8988T (cell line): ENCODE measurements around the gene EFEMP1.

Experiments used
- DNase-seq: peaks from one replicate; pipeline ENCODE4 v3.0.0; 2011

EFEMP1 gene, protein sequence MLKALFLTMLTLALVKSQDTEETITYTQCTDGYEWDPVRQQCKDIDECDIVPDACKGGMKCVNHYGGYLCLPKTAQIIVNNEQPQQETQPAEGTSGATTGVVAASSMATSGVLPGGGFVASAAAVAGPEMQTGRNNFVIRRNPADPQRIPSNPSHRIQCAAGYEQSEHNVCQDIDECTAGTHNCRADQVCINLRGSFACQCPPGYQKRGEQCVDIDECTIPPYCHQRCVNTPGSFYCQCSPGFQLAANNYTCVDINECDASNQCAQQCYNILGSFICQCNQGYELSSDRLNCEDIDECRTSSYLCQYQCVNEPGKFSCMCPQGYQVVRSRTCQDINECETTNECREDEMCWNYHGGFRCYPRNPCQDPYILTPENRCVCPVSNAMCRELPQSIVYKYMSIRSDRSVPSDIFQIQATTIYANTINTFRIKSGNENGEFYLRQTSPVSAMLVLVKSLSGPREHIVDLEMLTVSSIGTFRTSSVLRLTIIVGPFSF

DNA sequence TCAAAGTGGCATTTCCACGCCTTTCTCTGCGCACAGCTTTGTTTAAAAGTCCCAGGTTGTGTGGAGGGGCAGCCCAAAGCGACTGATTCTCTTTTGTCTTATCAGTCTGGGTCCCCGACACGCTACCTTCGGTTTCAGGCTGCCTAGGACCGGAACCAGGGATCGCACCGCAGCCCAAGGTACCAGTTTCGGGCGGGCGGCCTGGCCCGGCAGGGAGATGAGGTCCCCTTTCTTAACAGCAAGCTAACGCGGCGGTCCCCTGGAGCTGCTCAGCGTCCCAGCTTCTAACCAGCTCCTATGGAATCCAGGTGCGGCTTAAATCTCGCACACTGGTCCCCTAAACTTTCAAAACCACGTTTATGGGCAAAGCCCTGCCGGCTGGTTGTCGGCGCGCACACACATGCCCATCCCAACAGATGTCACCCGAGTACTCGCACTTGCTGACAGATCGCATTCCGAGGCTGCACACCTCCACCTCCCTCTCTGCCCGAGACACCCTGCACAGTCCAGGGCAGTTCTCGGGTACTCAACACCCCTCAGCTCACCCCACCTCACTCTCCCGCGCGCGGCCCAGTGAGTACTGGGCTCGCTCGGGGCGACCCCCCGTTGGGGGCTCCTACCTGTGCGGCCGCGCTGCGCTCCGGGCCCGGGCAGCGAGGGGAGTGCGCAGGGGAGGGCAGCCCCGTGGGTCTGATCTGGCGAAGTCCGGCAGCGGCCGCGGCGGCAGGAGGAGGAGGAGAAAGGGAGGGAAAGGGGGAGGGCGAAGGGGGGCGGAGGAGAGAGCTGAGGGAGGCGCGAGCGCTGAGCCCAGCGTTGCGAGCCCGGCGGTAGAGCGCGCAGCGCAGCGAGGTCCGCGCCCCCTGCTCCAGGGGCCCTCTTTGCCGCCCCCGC, at the start of gene EFEMP1:
EFEMP1 (minus strand) TSS at position 692 of the 891 bp plus-strand sequence. CDS start 1,342 bp downstream, outside the sequence.
- DNase-seq, result no peak

DNA sequence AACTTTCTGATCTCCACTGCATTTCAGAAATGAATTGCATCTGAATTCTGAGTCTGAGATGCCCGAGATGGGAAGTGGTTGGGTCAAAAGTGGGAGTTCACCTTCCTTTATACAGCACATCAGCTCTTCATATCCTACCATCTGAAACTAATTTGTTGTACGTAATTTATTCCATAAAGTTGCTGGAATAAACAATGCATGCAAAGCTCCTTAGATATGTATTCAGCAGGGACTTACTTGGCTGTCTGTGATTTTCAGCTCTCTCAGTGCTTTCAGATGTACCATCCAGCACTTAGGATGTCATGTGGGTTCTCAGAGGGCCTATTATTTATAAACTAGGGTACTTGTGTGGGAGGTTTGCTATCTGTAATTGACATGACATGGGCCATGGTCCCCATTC, 46.9 kb upstream of the EFEMP1 start:
- no peak for DNase-seq

DNA sequence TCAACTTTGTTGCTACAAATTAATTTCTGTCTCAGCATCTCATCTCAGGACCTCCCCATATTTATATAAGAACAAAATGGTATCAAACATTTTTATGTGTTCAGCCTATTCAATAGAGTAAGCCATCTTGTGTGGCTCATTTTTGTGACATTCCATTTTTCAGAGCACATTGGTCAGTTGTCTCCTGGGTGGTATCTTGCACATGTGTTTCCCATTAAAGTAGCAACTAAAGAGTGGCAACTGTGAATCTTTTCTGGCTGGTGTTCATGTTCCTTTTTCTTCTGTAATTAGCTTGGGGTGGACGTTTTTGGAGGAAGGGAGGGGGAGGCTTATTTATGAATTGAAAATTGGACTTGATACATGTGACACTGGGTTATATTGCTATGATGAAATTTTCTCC, 45.4 kb upstream of the EFEMP1 start:
- no peak for DNase-seq

DNA sequence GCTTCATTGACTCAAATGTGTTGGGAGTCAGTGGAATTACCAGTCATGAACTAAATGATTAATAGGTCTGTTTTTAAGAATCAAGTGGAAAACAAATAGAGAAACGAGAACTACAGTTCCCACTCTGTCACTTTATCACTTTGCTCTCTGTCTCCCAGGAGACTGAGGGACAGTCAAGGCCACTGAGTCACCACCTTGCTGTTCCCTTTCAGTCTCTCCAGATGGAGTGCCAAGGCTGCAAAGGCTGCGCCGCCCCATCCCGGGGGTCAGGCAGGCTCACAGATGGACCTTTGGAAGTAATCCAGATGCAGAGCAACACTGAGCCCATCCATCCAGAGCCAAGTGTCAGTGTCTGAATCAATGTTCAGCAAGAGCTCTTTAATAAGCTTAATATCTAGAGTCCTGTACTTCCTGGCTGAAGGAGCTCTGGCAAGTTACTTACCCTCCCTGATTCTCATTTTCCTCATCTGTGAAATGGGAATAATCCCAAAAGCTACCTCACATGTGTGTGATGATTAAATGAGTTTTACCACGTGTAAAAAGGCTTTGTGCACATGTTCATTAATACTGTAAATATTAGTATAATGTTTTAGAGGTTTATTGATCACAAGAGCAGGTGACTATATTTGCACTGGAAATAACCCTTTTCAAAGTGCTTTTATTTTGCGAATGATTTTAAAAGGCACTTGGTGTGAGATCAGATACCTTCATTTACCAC, 43.0 kb upstream of the EFEMP1 start:
- DNase-seq, result no peak

DNA sequence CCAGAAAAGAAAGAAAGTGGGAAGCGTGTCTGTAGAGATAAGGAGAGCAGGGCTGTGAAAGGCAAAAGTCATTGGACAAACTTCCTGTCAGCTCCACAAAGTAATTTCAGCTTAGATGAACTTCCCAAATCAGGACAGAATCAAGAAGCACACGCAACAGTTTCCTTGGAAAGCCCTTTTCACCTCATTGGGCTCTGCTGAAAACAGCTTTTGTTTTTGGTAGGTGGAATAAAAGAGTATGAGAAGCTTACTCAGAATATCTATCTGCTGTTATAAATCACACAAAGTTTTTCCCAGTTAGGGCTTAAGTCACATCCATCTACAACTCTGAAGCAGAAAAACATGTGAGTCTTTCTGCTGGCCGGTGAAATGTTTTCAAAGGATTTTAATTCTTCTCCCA, 42.4 kb upstream of the EFEMP1 start:
- no peak for DNase-seq

DNA sequence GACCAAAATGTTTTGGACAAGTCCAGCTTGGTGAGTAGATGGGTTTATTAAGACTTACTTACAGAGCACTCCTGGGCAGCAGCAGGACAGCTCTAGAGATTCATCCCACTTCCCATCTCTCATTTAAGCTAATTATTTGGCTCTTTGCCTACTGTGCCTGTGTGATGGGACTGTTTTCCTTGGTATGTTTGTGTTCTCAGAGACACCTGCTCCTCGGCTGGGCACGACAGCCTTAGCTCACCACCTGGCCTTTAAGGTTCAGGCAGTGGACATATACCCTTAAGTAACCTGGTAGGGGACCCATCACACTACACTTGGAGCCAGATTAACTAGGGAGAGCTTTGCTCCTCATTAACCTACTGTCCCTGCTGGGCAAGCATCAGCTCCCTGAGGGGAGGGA, 41.7 kb upstream of the EFEMP1 start:
- DNase-seq, result no peak

DNA sequence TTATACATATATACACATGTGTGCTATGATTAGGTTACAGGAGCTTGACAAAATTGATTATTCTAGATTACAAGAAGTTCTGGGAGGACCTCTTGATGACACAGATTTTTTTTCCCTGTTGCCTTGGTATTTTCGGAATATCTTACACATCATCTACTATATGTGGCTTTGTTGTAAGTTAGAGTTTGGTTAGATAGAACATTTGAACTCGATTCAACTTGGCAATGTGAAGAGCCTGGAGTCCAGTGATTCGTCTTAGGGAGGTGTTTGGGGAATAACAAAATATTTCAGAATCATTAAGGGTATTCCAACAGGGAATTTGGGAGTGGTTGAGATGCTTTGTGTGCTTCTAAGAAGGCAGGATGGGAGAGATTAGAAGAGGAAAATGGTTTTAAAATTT, 39.3 kb upstream of the EFEMP1 start:
- DNase-seq, result no peak

DNA sequence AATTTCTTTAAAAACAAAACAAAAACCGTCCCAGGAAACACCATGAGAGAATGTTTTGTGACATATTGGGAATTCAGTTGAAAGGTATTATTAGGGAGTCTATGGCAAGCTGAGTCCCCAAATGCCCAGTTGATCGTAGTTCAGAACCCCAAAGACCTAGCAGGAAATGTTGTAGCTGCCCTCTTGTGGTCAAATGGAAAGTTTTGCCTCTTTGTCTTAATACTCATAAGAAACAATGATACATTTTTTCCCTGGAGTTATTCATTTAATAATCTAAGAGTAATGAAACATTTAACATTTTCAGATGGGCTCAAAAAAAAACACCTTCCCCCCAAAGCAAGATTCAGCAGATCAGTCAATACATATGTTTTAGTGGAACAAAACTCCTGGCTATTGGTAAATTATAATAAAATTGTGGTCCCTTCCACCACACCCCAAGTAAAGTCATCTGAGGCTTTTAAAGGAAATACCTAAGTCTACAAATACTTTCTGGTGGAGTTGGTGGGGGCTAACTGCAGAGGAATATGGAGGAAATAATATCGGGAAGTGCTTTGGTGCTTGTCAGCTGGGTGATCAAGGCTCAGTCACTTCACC, 37.8 kb upstream of the EFEMP1 start:
- no peak for DNase-seq

DNA sequence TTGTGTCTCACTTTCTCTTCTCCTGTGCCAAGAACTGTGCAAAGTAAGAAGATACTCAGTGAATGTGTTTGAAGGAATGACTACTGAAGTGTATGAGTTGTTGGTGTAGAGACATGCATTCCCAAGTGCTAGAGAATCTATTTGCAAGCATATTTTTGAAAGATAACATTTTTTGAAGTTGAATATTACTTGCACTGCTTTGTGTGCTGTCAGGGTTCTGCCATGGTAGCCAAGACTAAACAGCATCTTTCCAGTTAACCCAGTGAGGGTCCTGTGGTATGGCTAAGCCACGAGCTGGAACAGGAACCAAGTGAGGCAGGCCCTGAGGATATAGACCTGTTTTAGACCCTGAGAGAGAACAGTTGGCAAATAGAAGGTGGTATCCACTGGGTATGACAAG, 35.2 kb upstream of the EFEMP1 start:
- no peak for DNase-seq

DNA sequence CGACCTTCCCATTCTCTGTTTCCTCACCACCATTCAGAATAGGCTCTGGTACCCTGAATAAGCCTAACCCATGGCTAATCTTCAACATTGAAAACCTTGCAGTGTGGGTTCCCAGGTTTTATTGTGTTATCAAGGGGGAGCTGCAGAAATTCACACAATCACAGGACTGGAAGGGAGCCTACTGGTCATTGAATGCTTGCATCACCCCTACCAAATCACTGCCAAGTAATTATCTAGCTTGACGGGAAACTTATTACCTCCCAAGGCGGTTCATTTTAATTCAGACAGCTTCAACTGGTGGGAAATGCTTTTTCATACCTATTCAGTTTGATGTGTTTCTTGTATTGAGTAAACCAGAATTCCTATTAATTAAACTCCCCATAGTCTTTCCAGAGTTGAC, 33.6 kb upstream of the EFEMP1 start:
- no peak for DNase-seq

DNA sequence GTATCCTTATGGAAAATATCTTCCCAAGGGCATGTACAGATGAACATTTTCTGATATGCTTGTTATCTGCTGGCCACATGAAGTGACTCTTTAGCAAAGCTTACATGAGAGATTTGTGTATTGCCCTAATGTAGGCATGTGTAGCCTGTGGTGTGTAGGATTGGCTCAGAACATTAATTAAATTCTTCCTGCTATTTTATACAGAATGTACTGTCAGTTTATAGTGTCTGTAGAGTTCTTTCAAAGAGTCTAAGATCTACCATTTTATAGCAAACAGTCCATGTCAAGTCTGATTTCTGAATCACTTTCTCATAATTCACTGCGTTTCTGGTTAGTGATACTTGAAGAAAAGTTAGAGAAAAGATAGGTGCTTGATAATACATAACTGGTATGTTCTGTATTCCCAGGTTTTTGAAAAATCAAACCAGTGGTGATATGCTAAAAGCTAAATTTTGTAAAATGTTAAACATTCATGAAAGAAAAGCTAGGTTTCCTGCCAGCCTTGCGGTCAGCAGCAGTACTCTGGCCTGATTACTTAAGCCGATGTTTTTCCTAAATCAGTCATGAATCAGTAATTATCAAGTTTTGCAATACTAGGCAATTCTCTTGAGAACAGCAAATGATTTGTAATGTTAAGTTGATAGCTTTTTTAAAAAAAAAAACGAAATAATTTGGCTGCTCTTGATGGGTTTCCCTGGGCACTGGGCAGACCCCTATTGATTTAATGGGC, 30.9 kb upstream of the EFEMP1 start:
- DNase-seq, result no peak

DNA sequence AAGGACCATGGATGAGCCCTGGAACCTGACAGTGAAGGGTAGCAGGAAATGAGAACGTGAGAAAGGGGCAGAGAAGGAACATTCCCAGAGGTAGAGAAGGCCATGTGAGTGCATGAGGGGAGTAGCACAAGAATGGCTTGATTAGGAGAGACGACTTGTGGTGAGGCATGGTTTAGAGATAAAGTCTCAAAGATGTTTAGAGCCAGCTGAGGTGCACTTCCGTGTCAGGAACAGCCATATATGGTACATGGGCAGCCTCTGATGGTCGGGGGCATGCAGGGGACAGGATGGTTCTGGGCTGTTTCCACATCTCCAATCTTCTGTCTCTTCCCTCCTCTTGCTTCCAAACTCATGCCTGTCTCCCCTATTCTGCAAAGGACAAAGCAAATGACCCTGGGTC, 28.8 kb upstream of the EFEMP1 start:
- DNase-seq, result no peak

DNA sequence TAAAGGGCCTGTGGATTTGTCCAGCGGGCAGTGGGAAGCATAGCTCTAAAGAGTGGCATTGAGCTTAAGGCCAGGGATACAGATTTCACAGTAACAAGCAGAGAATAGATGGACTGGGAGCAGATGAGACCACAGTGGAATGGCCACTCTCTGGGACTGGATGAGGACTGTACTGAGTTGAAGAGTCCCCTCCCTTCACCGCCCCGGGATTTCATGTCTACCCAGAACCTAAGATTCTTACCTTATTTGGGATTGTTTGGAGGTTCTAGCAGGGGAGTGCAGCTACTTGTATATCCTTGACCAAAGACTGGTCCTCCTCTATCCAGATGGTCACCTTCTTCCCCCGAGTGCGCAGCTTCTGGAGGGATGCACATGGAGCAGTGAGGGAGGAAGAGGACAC, 28.0 kb upstream of the EFEMP1 start:
- DNase-seq, result no peak

DNA sequence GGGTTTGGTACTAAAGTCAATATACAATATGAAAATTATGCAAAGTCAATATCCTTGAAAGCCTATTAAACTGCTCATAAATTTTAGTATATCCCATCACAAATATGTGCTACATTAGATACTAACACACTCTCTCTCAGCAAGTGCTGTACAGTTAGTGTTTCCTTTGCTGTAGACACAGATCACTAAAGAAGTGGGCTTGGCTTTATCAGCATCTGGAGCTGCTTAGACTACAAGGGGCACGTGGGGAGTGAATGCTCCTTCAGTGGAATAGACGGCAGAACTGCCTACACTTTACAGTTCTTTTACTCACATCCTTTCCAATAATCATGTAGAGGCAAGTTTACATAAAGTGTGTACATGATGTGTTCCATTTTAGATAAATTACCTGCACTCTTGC, 26.0 kb upstream of the EFEMP1 start:
- no peak for DNase-seq

DNA sequence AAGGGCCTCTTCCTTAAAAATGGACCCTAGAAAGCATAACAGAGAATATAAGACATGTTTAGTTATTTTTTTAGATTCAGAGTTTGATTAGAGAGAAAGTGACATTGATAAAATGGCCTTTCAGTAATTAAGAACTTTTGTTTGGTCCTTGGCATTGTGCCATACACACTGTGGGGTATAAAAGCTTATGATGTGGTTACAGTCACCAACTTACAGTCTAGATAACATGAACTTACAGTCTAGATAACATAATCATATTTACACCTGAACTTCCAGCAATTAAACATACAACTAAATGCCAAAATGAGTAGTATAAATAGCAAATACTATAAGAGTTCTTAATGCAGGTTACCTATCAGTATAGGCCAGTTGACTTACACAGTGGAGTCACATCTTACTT, 25.6 kb upstream of the EFEMP1 start:
- no peak for DNase-seq

DNA sequence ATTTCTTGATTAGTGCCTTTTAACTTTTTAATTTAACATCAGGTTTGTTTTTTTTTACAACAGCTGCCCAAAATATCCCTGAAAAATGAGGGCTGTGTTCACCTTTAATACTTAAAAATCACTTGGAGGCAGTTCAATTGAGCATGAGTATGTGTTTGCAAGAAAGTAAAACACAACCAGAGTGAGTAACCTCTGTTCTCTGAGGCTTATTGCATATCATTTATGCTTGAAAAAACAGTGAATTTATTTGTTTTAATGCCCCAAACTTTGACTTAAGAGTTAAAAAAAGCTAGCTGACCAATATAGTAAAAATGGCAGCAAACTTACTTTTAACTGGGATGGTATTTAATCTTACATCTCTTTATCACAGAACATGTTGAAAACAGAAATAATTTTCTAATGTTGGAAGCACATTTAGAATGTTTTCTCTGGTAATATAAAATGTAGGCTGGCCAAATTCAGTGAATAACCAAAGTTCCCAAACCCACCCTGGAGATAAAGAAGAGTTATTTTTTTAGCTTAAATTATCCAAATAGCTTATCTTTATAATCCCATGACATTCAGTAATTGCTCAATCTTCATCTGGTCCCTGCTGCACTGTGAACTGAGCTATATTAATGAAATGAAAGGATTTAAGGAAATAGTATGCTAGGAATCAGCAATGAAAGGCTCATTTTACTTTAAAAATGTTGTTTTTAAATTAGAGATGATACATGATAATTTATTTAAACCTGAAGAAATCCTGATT, 24.8 kb upstream of the EFEMP1 start:
- no peak for DNase-seq

DNA sequence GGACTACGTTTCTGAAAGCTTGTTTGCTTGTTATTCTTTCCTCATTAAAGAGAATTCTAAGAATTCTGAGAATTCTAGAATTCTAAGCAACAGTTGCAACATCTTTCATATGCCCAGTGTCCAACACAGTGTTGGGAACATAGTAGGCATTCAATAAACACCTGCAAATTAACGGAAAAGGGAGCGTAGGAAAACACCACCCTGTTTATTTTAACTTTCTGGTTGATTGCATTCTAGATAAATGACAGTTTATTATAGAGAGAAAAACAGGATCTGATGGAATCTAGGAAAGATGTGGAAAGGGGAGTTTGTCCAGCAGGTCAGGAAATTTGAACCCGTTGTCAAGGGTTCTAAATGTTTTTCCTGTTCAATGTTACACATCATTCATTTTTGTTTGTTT, 24.2 kb upstream of the EFEMP1 start:
- DNase-seq, result no peak

DNA sequence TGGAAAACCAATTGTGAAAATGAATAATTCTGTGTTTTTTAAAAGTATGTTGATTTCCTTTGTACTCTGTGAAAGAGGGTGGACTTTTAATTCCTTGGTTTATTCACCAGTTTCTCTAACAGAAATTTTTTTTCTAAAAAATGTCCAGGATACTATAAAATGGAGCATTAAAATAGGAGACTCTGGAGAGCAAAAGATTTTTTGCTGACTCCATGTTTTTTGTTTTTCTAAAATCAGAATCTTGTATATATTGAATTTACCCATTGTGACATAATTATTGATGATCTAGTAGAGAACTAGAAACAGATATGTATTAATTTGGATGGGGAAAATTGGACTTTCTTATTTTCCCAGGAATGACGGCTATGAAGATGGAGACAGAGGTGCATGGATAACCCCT, 23.2 kb upstream of the EFEMP1 start:
- DNase-seq, result no peak

DNA sequence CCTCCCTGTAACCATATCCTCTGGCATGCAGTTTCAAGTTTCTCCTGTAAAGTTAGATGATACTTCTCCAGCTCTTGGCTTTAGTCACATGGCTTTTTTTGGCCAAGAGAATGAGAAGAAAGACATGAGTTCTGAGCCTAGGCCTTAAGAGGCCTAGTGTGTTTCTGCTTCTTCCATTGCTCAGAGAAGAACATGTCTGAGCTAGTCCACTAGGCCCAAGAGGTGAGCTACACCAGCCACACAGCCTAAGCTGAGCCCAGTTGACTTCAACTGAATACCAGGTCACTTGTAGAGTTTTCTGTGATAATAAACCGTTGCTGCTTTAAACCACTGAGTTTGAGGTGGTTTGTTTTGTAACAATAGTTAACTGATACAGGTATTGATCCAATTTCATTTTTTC, 19.9 kb upstream of the EFEMP1 start:
- DNase-seq, result no peak

DNA sequence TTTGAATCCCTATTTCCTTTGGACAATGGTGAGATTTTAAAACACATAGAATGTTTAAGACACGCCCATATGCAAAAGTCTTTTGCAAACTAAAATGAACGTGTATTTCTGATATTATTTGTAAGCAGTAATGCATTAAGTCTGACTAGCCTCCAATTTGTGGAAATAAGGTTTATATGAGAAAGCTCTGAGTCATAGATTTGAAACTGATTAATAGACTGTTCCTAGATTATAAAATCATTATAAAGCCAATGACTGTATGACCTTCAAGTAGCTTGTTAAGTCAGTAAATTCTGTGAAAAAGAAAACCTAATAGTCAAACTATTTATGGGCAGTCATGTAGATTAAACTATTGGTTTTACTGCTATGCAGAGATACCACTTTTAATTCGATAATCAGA, 12.8 kb upstream of the EFEMP1 start:
- no peak for DNase-seq

DNA sequence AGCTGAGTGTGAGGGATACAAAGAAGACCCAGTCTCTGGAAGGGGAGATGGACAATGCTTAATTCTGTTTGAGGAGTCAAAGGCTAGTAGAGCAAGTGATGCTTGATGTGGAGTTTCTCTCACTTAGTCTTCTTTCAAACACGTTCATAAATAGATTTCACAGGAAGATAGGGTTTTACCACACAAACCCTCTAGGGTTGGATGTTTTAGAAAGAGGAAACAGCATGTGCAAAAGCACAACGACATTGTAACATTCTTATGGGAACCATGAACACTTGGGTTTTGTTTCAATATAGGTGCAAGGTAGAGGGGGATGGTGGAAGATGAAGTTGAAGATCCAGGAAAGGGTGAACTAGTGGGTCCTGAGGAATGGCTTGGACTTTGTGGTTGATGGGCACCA, 10.8 kb upstream of the EFEMP1 start:
- no peak for DNase-seq

DNA sequence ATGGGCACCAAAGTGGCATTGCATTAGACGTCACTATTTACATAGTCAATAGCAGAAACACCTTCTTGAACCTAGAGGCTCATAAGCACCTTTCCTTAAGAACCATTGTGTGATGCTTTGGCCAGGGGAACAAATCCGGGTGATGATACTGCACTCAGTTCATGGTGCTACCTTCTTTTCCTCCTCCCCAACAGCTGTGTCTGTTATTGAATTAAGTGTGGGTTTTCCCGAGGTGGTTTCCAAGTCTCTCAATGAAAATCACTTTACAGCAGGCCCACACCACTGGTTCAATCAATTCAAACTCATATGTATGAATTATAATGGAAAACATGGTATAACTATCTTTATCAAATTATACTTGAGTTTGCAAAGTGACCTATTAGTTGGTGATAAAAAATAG, 9.3 kb upstream of the EFEMP1 start:
- DNase-seq, result no peak
